GM19372 (cell line): ENCODE results near the gene NLRP1.
A peak's percentile ranks its signal among the peaks of the same experiment; 100 is the strongest.

ENCODE experiments used
- ATAC-seq: cut with Tn5 transposase; IDR thresholded peaks from one replicate; pipeline ENCODE4 v1.9.1; 2021; ENCODE audit warnings: mild to moderate bottlenecking, low read depth, moderate library complexity; ENCODE audit not compliant: unreplicated experiment

The NLRP1 gene

DNA sequence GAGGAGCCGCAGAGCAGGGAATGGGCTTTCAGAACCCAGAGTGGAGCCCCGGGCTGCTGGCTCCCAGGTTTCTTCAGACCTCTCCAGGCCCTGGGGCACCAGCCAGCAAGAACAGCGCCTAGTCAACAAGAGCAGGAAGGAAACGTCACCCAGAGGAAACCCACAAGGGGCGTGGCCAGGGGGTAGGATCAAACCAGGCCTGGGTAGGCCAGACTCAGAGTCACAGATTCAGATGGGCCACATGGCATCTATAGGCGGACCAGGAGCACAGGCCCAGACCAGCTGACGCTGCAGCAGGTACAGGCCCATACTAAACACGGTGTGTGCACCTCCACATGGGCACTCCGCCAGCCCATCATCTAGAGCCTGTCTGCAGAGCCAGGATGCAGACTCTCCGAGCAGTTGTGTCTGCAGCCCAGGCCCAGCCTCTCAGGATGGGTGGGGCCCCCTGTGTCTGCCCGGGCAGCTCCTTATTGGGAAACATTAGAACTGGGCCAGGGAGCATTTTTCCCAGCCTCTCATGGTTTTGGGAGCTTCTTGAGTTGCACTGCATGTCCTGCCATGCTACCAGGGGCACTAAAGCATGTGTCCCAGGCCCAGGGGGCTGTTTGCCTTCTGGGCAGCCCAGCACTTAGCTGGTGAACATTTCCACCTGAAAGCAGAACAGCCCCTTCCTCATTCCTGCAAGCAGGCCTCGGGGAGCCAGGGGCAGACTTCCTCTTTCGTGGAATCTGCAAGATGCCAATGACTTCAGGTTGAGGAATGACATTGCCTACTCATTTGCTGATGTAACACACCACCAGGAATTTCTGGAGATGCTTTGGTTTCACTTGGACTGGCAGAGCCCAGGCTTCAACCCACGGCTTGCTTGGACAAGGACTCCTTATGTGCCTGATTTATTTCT is at the start of gene NLRP1:
TSS of gene NLRP1 (minus strand) at position 127 of the 904 bp plus-strand sequence. CDS start 552 bp downstream, outside the sequence.
- peak; percentile 91 for ATAC-seq

- no peak for ATAC-seq
These were observed 47.8 kb upstream of the NLRP1 start for GRCh38 chr17:5631958-5632590.

DNA sequence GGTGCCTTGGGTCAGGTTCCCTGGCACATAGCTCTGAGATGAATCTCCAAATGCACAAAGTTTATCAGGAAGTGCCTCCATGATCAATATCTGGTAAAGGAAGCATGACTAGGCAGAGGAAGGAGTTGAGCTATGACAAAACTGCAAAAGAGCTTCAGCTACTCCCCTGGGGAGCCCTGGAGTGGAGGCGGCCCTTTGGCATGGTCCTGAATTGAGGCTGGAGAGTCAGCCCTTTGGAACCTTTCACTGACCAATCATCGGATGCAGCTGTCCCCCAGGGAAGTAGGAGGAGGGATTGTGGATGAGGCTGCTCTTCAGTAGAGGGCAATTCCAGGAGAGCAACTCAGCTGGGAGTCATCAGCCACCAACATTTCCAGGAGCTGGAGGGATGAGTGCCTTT is 46.1 kb upstream of the NLRP1 start:
- ATAC-seq, result no peak

GRCh38 chr17:5629128-5629527 is 44.8 kb upstream of the NLRP1 start:
- ATAC-seq, result no peak

GRCh38 chr17:5628262-5628661 is 44.0 kb upstream of the NLRP1 start:
- ATAC-seq, result no peak

GRCh38 chr17:5624211-5624610 is 39.9 kb upstream of the NLRP1 start:
- no peak for ATAC-seq

DNA sequence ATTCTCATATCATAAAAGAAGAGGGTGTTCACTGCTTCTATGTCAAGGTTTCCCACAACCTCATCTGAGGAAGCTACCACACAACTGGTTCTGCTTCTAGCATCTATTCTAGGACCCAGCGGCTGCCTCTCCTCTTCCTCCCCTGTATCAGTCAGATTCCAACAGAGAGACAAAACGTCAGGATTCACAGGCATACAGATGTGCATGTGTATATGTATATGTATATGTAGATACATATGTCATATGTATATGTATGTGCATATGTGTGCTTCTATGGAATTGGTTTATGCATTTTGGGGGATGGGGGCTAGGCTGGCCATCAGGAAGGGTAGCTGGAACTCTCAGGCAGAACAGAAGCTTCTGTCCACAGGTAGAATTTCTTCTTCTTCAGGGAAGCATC is 37.4 kb upstream of the NLRP1 start:
- ATAC-seq, result no peak

- ATAC-seq, result no peak
These were observed 36.7 kb upstream of the NLRP1 start for GRCh38 chr17:5621026-5621425.

DNA sequence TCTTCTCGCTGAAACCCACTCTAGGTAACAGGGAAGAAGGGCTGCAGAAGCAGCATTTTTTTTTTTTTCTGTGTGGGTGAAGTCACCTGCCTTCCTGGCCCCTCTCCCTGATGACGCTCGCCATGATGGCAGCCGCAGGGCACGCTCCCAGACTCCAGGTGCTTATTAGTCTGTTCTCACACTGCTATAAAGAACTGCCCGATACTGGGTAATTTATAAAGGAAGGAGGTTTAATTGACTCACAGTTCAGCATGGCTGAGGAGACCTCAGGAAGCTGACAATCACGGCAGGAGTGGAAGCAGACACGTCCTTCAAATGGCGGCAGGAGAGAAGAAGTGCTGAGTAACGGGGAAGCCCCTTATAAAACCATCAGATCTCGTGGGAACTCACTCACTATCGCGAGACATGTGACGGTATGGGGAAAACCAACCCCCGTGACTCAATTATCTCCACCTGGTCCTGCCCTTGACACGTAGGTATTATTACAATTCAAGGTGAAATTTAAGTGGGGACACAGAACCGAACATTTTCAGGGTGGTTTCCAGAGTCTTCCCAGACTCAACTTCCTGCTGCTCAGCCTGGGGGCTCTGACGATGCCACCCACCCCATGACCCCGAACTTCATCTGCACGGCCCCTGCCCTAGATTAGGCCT is 34.9 kb upstream of the NLRP1 start:
- ATAC-seq, result no peak

DNA sequence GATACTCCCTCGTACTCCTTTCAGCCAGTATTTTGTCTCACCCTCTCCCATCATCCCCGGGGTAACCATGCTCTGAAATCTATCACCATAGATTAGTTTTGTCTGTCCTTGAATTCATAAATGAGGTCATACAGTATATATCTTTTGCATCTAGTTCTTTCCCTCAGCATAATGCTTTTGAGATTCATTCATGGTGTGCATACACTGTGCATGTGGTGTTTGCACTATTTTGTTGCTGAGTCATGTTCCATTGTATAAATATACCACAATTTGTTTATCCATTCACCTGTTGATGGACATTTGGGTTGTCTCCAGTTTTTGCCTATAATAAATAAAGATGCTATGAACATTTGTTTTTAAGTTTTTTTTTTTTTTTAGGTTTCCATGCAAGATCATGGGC is 34.2 kb upstream of the NLRP1 start:
- ATAC-seq, result no peak

- ATAC-seq, result no peak
These were observed 31.2 kb upstream of the NLRP1 start for GRCh38 chr17:5615476-5615875.

- ATAC-seq, result no peak
These were observed 26.6 kb upstream of the NLRP1 start for GRCh38 chr17:5610956-5611355.

GRCh38 chr17:5608399-5609112 is 24.2 kb upstream of the NLRP1 start:
- ATAC-seq, result no peak

- no peak for ATAC-seq
These were observed 23.6 kb upstream of the NLRP1 start for GRCh38 chr17:5607946-5608345.

DNA sequence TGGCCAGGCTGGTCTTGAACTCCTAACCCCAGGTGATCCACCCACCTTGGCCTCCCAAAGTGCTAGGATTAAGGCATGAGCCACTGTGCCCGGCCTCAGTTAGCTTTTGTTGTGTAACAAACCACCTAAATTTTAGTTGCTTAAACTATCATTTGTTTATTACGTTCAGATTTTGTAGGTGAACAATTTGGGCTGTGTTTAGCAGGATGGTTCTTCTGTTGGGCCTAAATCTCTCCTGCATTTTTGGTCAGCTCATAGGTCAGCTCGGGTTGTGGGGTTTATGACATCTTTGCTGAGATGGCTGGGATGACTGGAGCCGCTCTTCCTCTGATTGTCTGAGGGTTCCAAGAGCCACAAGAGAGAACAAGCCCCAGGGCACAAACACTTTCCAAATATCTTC is 21.1 kb upstream of the NLRP1 start:
- no peak for ATAC-seq

DNA sequence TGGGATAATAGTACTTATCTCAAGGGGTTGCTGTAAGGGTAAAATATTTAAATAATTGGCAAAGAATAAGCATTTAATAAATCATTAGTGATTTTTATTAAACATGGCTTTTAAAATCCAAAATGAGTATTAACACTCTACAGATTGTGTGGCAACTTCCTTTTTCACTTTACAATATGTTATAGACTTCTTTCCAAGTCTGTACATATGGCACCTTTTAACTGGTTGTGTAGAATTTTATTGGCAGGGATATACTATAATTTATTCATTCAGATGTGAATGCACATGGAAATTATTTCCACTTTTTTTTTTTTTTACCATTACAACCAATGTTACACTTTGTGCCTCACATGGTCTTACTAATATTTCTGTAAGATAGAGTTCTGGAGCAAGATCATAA is 15.7 kb upstream of the NLRP1 start:
- ATAC-seq, result no peak

- no peak for ATAC-seq
These were observed 14.1 kb upstream of the NLRP1 start for GRCh38 chr17:5598457-5598856.

GRCh38 chr17:5596421-5596820 is 12.1 kb upstream of the NLRP1 start:
- ATAC-seq, result no peak

GRCh38 chr17:5595831-5596230 is 11.5 kb upstream of the NLRP1 start:
- ATAC-seq, result no peak

- ATAC-seq, result no peak
These were observed 8.1 kb upstream of the NLRP1 start for GRCh38 chr17:5592382-5592781.

DNA sequence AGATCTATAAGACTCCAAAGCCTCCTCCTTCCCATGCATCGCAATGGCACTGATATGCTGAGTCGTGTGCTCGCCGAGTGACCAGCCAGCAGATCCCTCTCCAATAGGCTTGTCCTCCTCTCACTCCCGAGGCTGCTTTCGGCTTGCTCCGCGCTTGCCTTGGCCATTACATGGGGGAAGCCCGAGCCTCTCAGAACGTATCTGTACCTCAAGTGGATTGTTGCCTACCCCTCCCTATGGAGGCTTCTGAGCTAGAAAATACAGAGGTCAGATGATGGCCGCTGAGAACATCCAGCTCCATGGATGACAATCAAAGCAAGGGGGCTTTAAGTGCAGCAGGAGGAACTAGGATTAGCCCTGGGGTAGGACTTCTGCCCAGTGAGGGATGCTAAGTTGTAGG is 7.7 kb upstream of the NLRP1 start:
- no peak for ATAC-seq
